Measurements from ENCODE around the gene LILRB5. TPM values are rescaled to one million over a fixed set of nuclear protein-coding genes. Genes with fewer than 3 reads are reported as not detected.
"Not testable (repeated sequence)": the region's sequence is repeated elsewhere in the genome, so short reads cannot be mapped to it uniquely, and the experiment has no call there.

The LILRB5 gene
- total RNA-seq, 1 donor from 2014 or later, result 16.0 TPM

DNA sequence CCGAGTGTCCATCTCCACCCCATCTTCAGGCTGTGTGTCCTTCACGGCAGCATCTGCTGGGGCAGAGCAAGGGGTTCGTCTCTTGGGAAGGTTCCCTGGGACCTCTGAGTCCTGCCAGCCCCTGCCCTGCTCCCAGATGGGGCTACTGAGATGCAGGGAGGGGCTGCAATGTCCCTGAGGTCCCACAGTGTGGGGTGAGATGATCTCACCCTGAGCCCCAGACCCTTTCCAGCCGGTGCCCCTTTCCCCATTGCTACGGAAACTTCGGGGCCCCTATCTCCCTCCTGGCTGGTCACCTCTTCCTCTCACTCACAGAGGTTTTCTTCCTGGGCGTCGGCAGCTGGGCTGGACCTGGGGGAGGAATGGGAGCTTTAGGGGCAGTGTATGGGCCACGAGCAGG is 18.9 kb upstream of the LILRB5 start:
- TF ChIP-seq CTCF (IDR thresholded peaks at IDR 0.05), result no peak
- no peak overlapping the region for H3K27ac ChIP-seq
- no peaks in the 10 kb centered on the region for H3K36me3 ChIP-seq
- DNase-seq, result no peak
- H3K4me1 ChIP-seq, result no peaks in the 10 kb centered on the region
- no peak for ATAC-seq
- H3K4me3 ChIP-seq, result no peak overlapping the region
- no peaks in the 10 kb centered on the region for H3K9me3 ChIP-seq
- H3K27me3 ChIP-seq (ENCODE audit: low read depth), result peaks cover 16% of the 10 kb centered on the region
- intact Hi-C loops (cut with DNase I), result no loop called here

GRCh38 chr19:54274516-54274915 is 17.4 kb upstream of the LILRB5 start:
- H3K27ac ChIP-seq; H3K4me3 ChIP-seq; ATAC-seq; H3K27me3 ChIP-seq (ENCODE audit: low read depth); H3K4me1 ChIP-seq; DNase-seq; H3K9me3 ChIP-seq; H3K36me3 ChIP-seq; intact Hi-C loops (cut with DNase I): not testable (repeated sequence)

- ATAC-seq (no peak), DNase-seq (no peak)
- no peak overlapping the region for H3K27ac ChIP-seq
- no peaks in the 10 kb centered on the region for H3K36me3 ChIP-seq
- no peak for TF ChIP-seq CTCF (IDR thresholded peaks at IDR 0.05)
- intact Hi-C loops (cut with DNase I), result no loop called here
- no peaks in the 10 kb centered on the region for H3K9me3 ChIP-seq
- H3K4me3 ChIP-seq, result no peak overlapping the region
- H3K4me1 ChIP-seq, result no peaks in the 10 kb centered on the region
- H3K27me3 ChIP-seq (ENCODE audit: low read depth), result peaks cover 8% of the 10 kb centered on the region
Measured at GRCh38 chr19:54273821-54274220, 16.7 kb upstream of the LILRB5 start.

DNA sequence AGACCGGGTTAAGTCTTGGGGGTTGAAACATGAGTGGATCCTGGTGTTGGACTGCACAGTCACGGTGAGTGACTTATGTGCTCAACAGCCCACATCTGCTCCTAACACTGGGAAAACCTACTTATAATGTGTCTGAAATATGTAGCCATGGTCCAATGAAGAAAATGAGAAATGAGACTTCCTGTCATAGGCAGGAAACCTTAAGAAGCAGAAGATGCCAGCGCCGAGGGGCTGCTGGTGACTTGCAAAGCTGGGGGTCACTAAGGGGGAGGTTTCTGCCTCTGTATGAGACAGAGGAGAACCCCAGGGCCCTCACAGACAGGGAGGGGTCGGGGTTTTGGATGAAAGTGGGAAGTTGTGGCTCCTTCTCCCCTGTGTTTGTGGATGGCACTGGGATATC is 15.1 kb upstream of the LILRB5 start:
- H3K36me3 ChIP-seq; H3K27me3 ChIP-seq (ENCODE audit: low read depth); H3K9me3 ChIP-seq; H3K27ac ChIP-seq; intact Hi-C loops (cut with DNase I); H3K4me3 ChIP-seq; DNase-seq; H3K4me1 ChIP-seq: not testable (repeated sequence)
- ATAC-seq, result peak; percentile 20 to 36

DNA sequence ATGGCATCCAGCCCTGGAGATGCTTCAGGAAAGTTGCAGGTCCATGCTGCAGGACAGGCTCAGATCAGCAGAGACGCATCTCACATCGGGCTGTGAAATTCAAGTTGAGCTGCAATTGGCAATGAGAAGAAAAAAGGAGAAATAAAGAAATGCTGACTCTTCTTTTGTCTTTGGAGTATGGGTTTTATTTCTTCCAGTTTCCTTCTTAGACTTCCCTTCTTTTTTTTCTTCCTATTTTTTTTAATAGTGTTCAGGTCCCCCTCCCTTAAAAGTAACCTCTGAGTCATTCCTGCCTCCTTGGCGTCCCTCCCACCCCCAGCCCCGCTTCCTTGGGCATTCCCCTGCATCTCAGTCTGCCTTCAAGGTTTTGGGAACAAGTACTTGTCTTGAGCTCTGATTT is 14.5 kb upstream of the LILRB5 start:
- H3K36me3 ChIP-seq; DNase-seq; H3K4me3 ChIP-seq; intact Hi-C loops (cut with DNase I); H3K27me3 ChIP-seq (ENCODE audit: low read depth); H3K4me1 ChIP-seq; H3K9me3 ChIP-seq: not testable (repeated sequence)
- H3K27ac ChIP-seq, result peak overlapping the region; percentile 49
- peak; percentile 44 to 55 for ATAC-seq

- Histone ChIP-seq H3K9me3 (no peaks in the 10 kb centered on the region), H3K27me3 (ENCODE audit: low read depth) (peaks cover 8% of the 10 kb centered on the region), H3K36me3 (no peaks in the 10 kb centered on the region), H3K4me3 (no peak overlapping the region), H3K27ac (peak overlapping the region; percentile 49), H3K4me1 (no peaks in the 10 kb centered on the region)
- peak; percentile 82 to 85 for ATAC-seq
- peak; percentile 62 for DNase-seq
- no peak for TF ChIP-seq CTCF (IDR thresholded peaks at IDR 0.05)
- intact Hi-C loops (cut with DNase I), result no loop called here
Measured at GRCh38 chr19:54271106-54271505, 14.0 kb upstream of the LILRB5 start.

- H3K36me3 ChIP-seq, result no peaks in the 10 kb centered on the region
- no peak overlapping the region for H3K4me3 ChIP-seq
- no peak for TF ChIP-seq CTCF (IDR thresholded peaks at IDR 0.05)
- H3K4me1 ChIP-seq, result no peaks in the 10 kb centered on the region
- DNase-seq (no peak), ATAC-seq (no peak)
- intact Hi-C loops (cut with DNase I), result no loop called here
- H3K27ac ChIP-seq, result no peak overlapping the region
- no peaks in the 10 kb centered on the region for H3K9me3 ChIP-seq
- H3K27me3 ChIP-seq (ENCODE audit: low read depth), result no peaks in the 10 kb centered on the region
Measured at GRCh38 chr19:54268936-54269335, 11.9 kb upstream of the LILRB5 start.
